Common myeloid progenitor, CD34-positive (primary cell): ENCODE data around the gene RBMS2.

Experiments used
- CTCF ChIA-PET: fragments of 350-600 bp; sonication (Branson Sonifier 250); formaldehyde crosslinking; loops from one replicate; lab custom pipeline; 2021; ENCODE audit warnings: antibody characterized with exemption; lab: Charles Lee
- POLR2A ChIA-PET: fragments of 350-600 bp; sonication (Branson Sonifier 250); formaldehyde crosslinking; loops from one replicate; lab custom pipeline; 2021; ENCODE audit warnings: antibody characterized with exemption; lab: Charles Lee
- DNase-seq, 3 donors: peaks; one replicate each; pipeline versions ENCODE4 v3.0.0 to v3.0.0-alpha.2; 2013
- H3K27ac ChIP-seq, 2 experiments: 1 replicate in 1 of 2; 2 replicates in 1 of 2; pipeline ENCODE4 v1.7.0; 2013; ENCODE audit warnings: inconsistent platforms in 2 of 2, low read length in 2 of 2, mild to moderate bottlenecking in 2 of 2, low read depth in 1 of 2, moderate library complexity in 1 of 2; ENCODE audit not compliant: severe bottlenecking in 2 of 2, insufficient read depth in 1 of 2, poor library complexity in 1 of 2
- H3K27me3 ChIP-seq, 5 experiments: replicated peaks in 2 of 5; 1 replicate in 3 of 5; 2 replicates in 2 of 5; pipeline versions ENCODE4 v1.6.1 to v1.7.0; 2013; ENCODE audit warnings: low read length in 4 of 5, mild to moderate bottlenecking in 2 of 5, moderate library complexity in 2 of 5, inconsistent platforms in 1 of 5; ENCODE audit not compliant: insufficient read depth in 5 of 5, control insufficient read depth in 4 of 5
- H3K36me3 ChIP-seq, 4 experiments: 1 replicate in 2 of 4; 2 replicates in 2 of 4; pipeline versions ENCODE4 v1.6.1 to v1.7.0; 2013; ENCODE audit warnings: low read length in 3 of 4, control low read depth in 1 of 4, mild to moderate bottlenecking in 1 of 4; ENCODE audit not compliant: control insufficient read depth in 4 of 4, insufficient read depth in 4 of 4
- H3K4me1 ChIP-seq, 4 experiments: 1 replicate in 3 of 4; 2 replicates in 1 of 4; pipeline versions ENCODE4 v1.6.1 to v1.7.1; 2013; ENCODE audit warnings: low read length in 3 of 4, mild to moderate bottlenecking in 3 of 4, control low read depth in 1 of 4, inconsistent platforms in 1 of 4, moderate library complexity in 1 of 4; ENCODE audit not compliant: control insufficient read depth in 4 of 4, insufficient read depth in 4 of 4; ENCODE audit errors: control extremely low read depth in 1 of 4
- H3K4me3 ChIP-seq, 7 experiments: 1 replicate in 4 of 7; 2 replicates in 3 of 7; pipeline versions ENCODE4 v1.5.1 to v1.7.0; 2013; ENCODE audit warnings: mild to moderate bottlenecking in 7 of 7, low read length in 6 of 7, moderate library complexity in 6 of 7, inconsistent platforms in 2 of 7, low read depth in 2 of 7, control low read depth in 1 of 7; ENCODE audit not compliant: insufficient read depth in 4 of 7, control insufficient read depth in 1 of 7; ENCODE audit errors: extremely low read depth in 1 of 7
- H3K9me3 ChIP-seq, 5 experiments: 1 replicate in 4 of 5; 2 replicates in 1 of 5; pipeline versions ENCODE4 v1.6.1 to v1.7.1; 2013; ENCODE audit warnings: low read length in 4 of 5, mild to moderate bottlenecking in 2 of 5, inconsistent platforms in 1 of 5, low read depth in 1 of 5, moderate library complexity in 1 of 5; ENCODE audit not compliant: control insufficient read depth in 4 of 5, insufficient read depth in 2 of 5; ENCODE audit errors: control extremely low read depth in 1 of 5
- WGBS: methylation state at CpG from one replicate; pipeline ENCODE4 v1.1.5; 2013; ENCODE audit not compliant: insufficient coverage; 5-methylcytosine and 5-hydroxymethylcytosine counted together

RBMS2 gene

GRCh38 chr12:56644654-56645053 is 123.0 kb downstream of the RBMS2 start:
- peak overlapping the region in 6 of 7 experiments; percentile 88 to 100 (median 96) for H3K4me3 ChIP-seq
- H3K4me1 ChIP-seq = peaks cover 13 to 26% (median 22%) of the 10 kb centered on the region in 4 experiments
- POLR2A ChIA-PET = interaction anchor here (1.1 to 2.4 kb wide), 2 partner anchors 8 to 10 kb away, joined by 4 to 10 read pairs; no protein-coding TSS in a partner anchor

GRCh38 chr12:56645201-56645716 is 123.6 kb downstream of the RBMS2 start:
- DNase-seq = no peak
- Histone ChIP-seq H3K4me1 (peaks cover 13 to 26% (median 22%) of the 10 kb centered on the region in 4 experiments), H3K4me3 (peak overlapping the region; percentile 88 to 100 (median 97)), H3K9me3 (no peaks in the 10 kb centered on the region), H3K36me3 (peaks cover 8 to 45% (median 25%) of the 10 kb centered on the region in 4 experiments), H3K27me3 (no peaks in the 10 kb centered on the region), H3K27ac (peak overlapping the region; percentile 95 to 97)
- WGBS = 2% methylated on average over 24 of the region's 29 CpGs
- ChIA-PET POLR2A (interaction anchor here (1.1 to 2.4 kb wide), 4 partner anchors 8 to 17 kb away, joined by 3 to 10 read pairs (median 4); no protein-coding TSS in a partner anchor), CTCF (interaction anchor here (1.3 to 1.7 kb wide), 2 partner anchors 9 to 45 kb away, joined by 3 to 10 read pairs; no protein-coding TSS in a partner anchor)

More at GRCh38 chr12:56644654-56645053, 123.0 kb downstream of the RBMS2 start:
- DNase-seq = no peak
- CTCF ChIA-PET = interaction anchor here (1.3 to 1.7 kb wide), 2 partner anchors 8 to 44 kb away, joined by 3 to 10 read pairs; no protein-coding TSS in a partner anchor
- Histone ChIP-seq H3K9me3 (no peaks in the 10 kb centered on the region), H3K27me3 (no peaks in the 10 kb centered on the region), H3K36me3 (peaks cover 13 to 50% (median 28%) of the 10 kb centered on the region in 4 experiments), H3K27ac (peak overlapping the region; percentile 95 to 97)
- 66% methylated on average over 4 of the region's 4 CpGs for WGBS
